Suprapubic skin (tissue), 4 donors: Measurements from ENCODE around the gene KCNA3. TPM values are rescaled to one million over a fixed set of nuclear protein-coding genes. Genes with fewer than 3 reads are reported as not detected.

Experiments
- DNase-seq, 2 donors: peaks; one replicate each; pipeline ENCODE4 v3.0.0-alpha.2; 2019; ENCODE audit warnings: low spot score in 2 of 2
- H3K27ac ChIP-seq: fragments of 200-600 bp; sonication (generic); one replicate; pipeline ENCODE4 v1.5.1; 2019
- H3K27me3 ChIP-seq: fragments of 200-600 bp; sonication (generic); one replicate; pipeline ENCODE4 v1.5.1; 2019
- H3K36me3 ChIP-seq: fragments of 200-600 bp; sonication (generic); one replicate; pipeline ENCODE4 v1.5.1; 2019
- H3K4me1 ChIP-seq: fragments of 200-600 bp; sonication (generic); one replicate; pipeline ENCODE4 v1.5.1; 2019
- H3K4me3 ChIP-seq: fragments of 200-600 bp; sonication (generic); one replicate; pipeline ENCODE4 v1.5.1; 2019; ENCODE audit warnings: mild to moderate bottlenecking
- H3K9me3 ChIP-seq: fragments of 200-600 bp; sonication (generic); one replicate; pipeline ENCODE4 v1.5.1; 2019
- CTCF ChIP-seq, 2 donors: fragments of 200-600 bp in 1 of 2; fragments of 450-650 bp in 1 of 2; sonication (generic) in 1 of 2; IDR thresholded peaks; one replicate each; pipeline ENCODE4 v1.5.1; 2016 to 2019; ENCODE audit warnings: antibody characterized with exemption in 2 of 2, mild to moderate bottlenecking in 1 of 2, moderate library complexity in 1 of 2
- EP300 ChIP-seq: sonication (generic); formaldehyde crosslinking; IDR thresholded peaks from one replicate; pipeline ENCODE4 v1.6.1; 2017; ENCODE audit warnings: antibody characterized with exemption
- POLR2A ChIP-seq, 2 donors: fragments of 450-650 bp; IDR thresholded peaks; one replicate each; pipeline ENCODE4 v1.6.1; 2017; ENCODE audit warnings: antibody characterized with exemption in 2 of 2, mild to moderate bottlenecking in 2 of 2, moderate library complexity in 2 of 2
- POLR2AphosphoS5 ChIP-seq, 3 donors: sonication (generic); formaldehyde crosslinking; IDR thresholded peaks; one replicate each; pipeline ENCODE4 v1.6.1; 2017; ENCODE audit warnings: antibody characterized with exemption in 3 of 3
- WGBS: methylation state at CpG from one replicate; pipeline ENCODE4 v1.1.5; 2018; 5-methylcytosine and 5-hydroxymethylcytosine counted together
- total RNA-seq, 4 donors: library from RNA; depleted of rRNA; stranded (reverse); fragments of >200 nt; gene quantifications; one replicate each; pipeline ENCODE4 v1.1.0, GENCODE V29; 2016

Gene KCNA3
- total RNA-seq, 4 donors from 2014 or later = 0.34 to 1.4 (median 0.80) TPM; not detected in 1

GRCh38 chr1:110690709-110691365 is 16.1 kb upstream of the KCNA3 start:
- Histone ChIP-seq H3K27me3 (peaks cover 16% of the 10 kb centered on the region), H3K27ac (no peak overlapping the region), H3K4me1 (no peaks in the 10 kb centered on the region), H3K4me3 (no peak overlapping the region), H3K36me3 (no peaks in the 10 kb centered on the region), H3K9me3 (no peaks in the 10 kb centered on the region)
- no peak for DNase-seq
- TF ChIP-seq POLR2AphosphoS5 (IDR thresholded peaks at IDR 0.05) (no peak), POLR2A (IDR thresholded peaks at IDR 0.05) (no peak), CTCF (IDR thresholded peaks at IDR 0.05) (no peak), EP300 (no peak)
- 77% methylated on average over 4 of the region's 4 CpGs for WGBS

- no peak for TF ChIP-seq CTCF (IDR thresholded peaks at IDR 0.05)
- no peak for TF ChIP-seq POLR2AphosphoS5 (IDR thresholded peaks at IDR 0.05)
- TF ChIP-seq POLR2A (IDR thresholded peaks at IDR 0.05) = no peak
- TF ChIP-seq EP300 = no peak
- DNase-seq = no peak
These were observed 15.1 kb upstream of the KCNA3 start for GRCh38 chr1:110689868-110690267.

GRCh38 chr1:110688514-110688913 is 13.8 kb upstream of the KCNA3 start:
- H3K4me3 ChIP-seq = no peak overlapping the region
- H3K9me3 ChIP-seq = no peaks in the 10 kb centered on the region
- no peak for DNase-seq
- no peaks in the 10 kb centered on the region for H3K36me3 ChIP-seq
- WGBS = 80% methylated on average over 3 of the region's 3 CpGs
- H3K27me3 ChIP-seq = peaks cover 20% of the 10 kb centered on the region
- H3K4me1 ChIP-seq = no peaks in the 10 kb centered on the region
- no peak for TF ChIP-seq EP300
- no peak for TF ChIP-seq POLR2AphosphoS5 (IDR thresholded peaks at IDR 0.05)
- TF ChIP-seq POLR2A (IDR thresholded peaks at IDR 0.05) = no peak
- no peak overlapping the region for H3K27ac ChIP-seq

More at GRCh38 chr1:110689868-110690267, 15.1 kb upstream of the KCNA3 start:
- H3K27me3 ChIP-seq = peaks cover 20% of the 10 kb centered on the region
- H3K27ac ChIP-seq = no peak overlapping the region
- no peaks in the 10 kb centered on the region for H3K9me3 ChIP-seq
- no peak overlapping the region for H3K4me3 ChIP-seq
- no peaks in the 10 kb centered on the region for H3K36me3 ChIP-seq
- no peaks in the 10 kb centered on the region for H3K4me1 ChIP-seq

GRCh38 chr1:110687250-110687649 is 12.5 kb upstream of the KCNA3 start:
- Histone ChIP-seq H3K27ac (no peak overlapping the region), H3K9me3 (no peaks in the 10 kb centered on the region), H3K4me3 (no peak overlapping the region), H3K27me3 (peaks cover 20% of the 10 kb centered on the region), H3K4me1 (no peaks in the 10 kb centered on the region), H3K36me3 (no peaks in the 10 kb centered on the region)
- no peak for TF ChIP-seq EP300
- no peak for TF ChIP-seq CTCF (IDR thresholded peaks at IDR 0.05)
- TF ChIP-seq POLR2A (IDR thresholded peaks at IDR 0.05) = no peak
- no peak for TF ChIP-seq POLR2AphosphoS5 (IDR thresholded peaks at IDR 0.05)
- WGBS = 73% methylated on average over 1 of the region's 1 CpG
- DNase-seq = no peak

- WGBS = 86% methylated on average over 4 of the region's 4 CpGs
These were observed 11.4 kb upstream of the KCNA3 start for GRCh38 chr1:110686188-110686587.

More at GRCh38 chr1:110686188-110686587, 11.4 kb upstream of the KCNA3 start:
- no peaks in the 10 kb centered on the region for H3K9me3 ChIP-seq
- peaks cover 25% of the 10 kb centered on the region for H3K27me3 ChIP-seq
- no peak for DNase-seq
- H3K4me3 ChIP-seq = no peak overlapping the region
- TF ChIP-seq POLR2A (IDR thresholded peaks at IDR 0.05) (no peak), CTCF (IDR thresholded peaks at IDR 0.05) (no peak), POLR2AphosphoS5 (IDR thresholded peaks at IDR 0.05) (no peak), EP300 (no peak)
- no peaks in the 10 kb centered on the region for H3K36me3 ChIP-seq
- H3K4me1 ChIP-seq = no peaks in the 10 kb centered on the region
- H3K27ac ChIP-seq = no peak overlapping the region
